DMS 273 (cell line): ENCODE measurements around the gene RAB11FIP4.

ENCODE experiments used
- DNase-seq: peaks from one replicate; lab custom pipeline; 2025; ENCODE audit not compliant: unreplicated experiment; lab: John Stamatoyannopoulos, UW

Gene RAB11FIP4

GRCh38 chr17:31457391-31458234, 66.1 kb downstream of the RAB11FIP4 start:
- DNase-seq = no peak

GRCh38 chr17:31458829-31459228, 67.4 kb downstream of the RAB11FIP4 start:
- DNase-seq = no peak

- DNase-seq = no peak
Observed at GRCh38 chr17:31459716-31460115, 68.2 kb downstream of the RAB11FIP4 start.

- no peak for DNase-seq
Observed at GRCh38 chr17:31460226-31460721, 68.8 kb downstream of the RAB11FIP4 start.

- no peak for DNase-seq
Observed at GRCh38 chr17:31461227-31461810, 69.8 kb downstream of the RAB11FIP4 start.

GRCh38 chr17:31462261-31462660, 70.8 kb downstream of the RAB11FIP4 start:
- DNase-seq = no peak

GRCh38 chr17:31466096-31466760, 74.8 kb downstream of the RAB11FIP4 start:
- DNase-seq = no peak

- no peak for DNase-seq
Observed at GRCh38 chr17:31467502-31468256, 76.2 kb downstream of the RAB11FIP4 start.

GRCh38 chr17:31469959-31470358, 78.5 kb downstream of the RAB11FIP4 start:
- no peak for DNase-seq

GRCh38 chr17:31470592-31470991, 79.1 kb downstream of the RAB11FIP4 start:
- no peak for DNase-seq

- DNase-seq = no peak
Observed at GRCh38 chr17:31472137-31472536, 80.7 kb downstream of the RAB11FIP4 start.

GRCh38 chr17:31475378-31476162, 84.1 kb downstream of the RAB11FIP4 start:
- DNase-seq = no peak

GRCh38 chr17:31476525-31477416, 85.3 kb downstream of the RAB11FIP4 start:
- no peak for DNase-seq

GRCh38 chr17:31477417-31478055, 86.1 kb downstream of the RAB11FIP4 start:
- DNase-seq = no peak

GRCh38 chr17:31479062-31479408, 87.6 kb downstream of the RAB11FIP4 start:
- DNase-seq = no peak

GRCh38 chr17:31479524-31479923, 88.0 kb downstream of the RAB11FIP4 start:
- DNase-seq = no peak

- DNase-seq = no peak
Observed at GRCh38 chr17:31480067-31480466, 88.6 kb downstream of the RAB11FIP4 start.

GRCh38 chr17:31480904-31481782, 89.7 kb downstream of the RAB11FIP4 start:
- DNase-seq = no peak
